Neural cell (in vitro differentiated cells): ENCODE results near the gene DAP3. TPM values are rescaled to one million over a fixed set of nuclear protein-coding genes. Genes with fewer than 3 reads are reported as not detected.
"Not testable (repeated sequence)": the region's sequence is repeated elsewhere in the genome, so short reads cannot be mapped to it uniquely, and the experiment has no call there.

Experiments
- H2AFZ ChIP-seq: fragments of 200-600, 300-800 bp; sonication (generic), shearing (Covaris generic); 2 replicates; pipeline ENCODE4 v1.6.0; 2014; ENCODE audit warnings: low read depth, mild to moderate bottlenecking, antibody characterized with exemption, low read length, moderate library complexity
- H3F3A ChIP-seq: fragments of 200-600 bp; shearing (Covaris generic); 2 replicates; pipeline ENCODE4 v1.6.1; 2016; ENCODE audit warnings: mild to moderate bottlenecking, moderate library complexity, mixed read lengths, antibody characterized with exemption, low read length; ENCODE audit not compliant: insufficient read depth, poor library complexity, severe bottlenecking
- H3K27ac ChIP-seq: fragments of 200-600, 300-800 bp; sonication (generic), shearing (Covaris generic); 2 replicates; pipeline ENCODE4 v1.5.1; 2014; ENCODE audit warnings: mild to moderate bottlenecking, low read length, moderate library complexity
- H3K27me3 ChIP-seq: fragments of 300-800, 200-600 bp; sonication (generic), shearing (Covaris generic); 2 replicates; pipeline ENCODE4 v1.6.0; 2014; ENCODE audit warnings: mild to moderate bottlenecking, low read depth, low read length, moderate library complexity; ENCODE audit not compliant: insufficient read depth
- H3K36me3 ChIP-seq: fragments of 300-800, 200-600 bp; sonication (generic), shearing (Covaris generic); 2 replicates; pipeline ENCODE4 v1.5.1; 2014; ENCODE audit warnings: mild to moderate bottlenecking, antibody characterized with exemption, low read length, moderate library complexity; ENCODE audit not compliant: insufficient read depth
- H3K4me2 ChIP-seq: fragments of 300-800, 200-600 bp; sonication (generic), shearing (Covaris generic); 2 replicates; pipeline ENCODE4 v1.6.0; 2014; ENCODE audit warnings: mild to moderate bottlenecking, low read length
- H3K4me3 ChIP-seq: fragments of 300-800, 200-600 bp; sonication (generic), shearing (Covaris generic); 2 replicates; pipeline ENCODE4 v1.5.1; 2014; ENCODE audit warnings: mild to moderate bottlenecking, low read length, moderate library complexity
- H3K79me2 ChIP-seq: fragments of 200-600 bp; shearing (Covaris generic); replicated peaks from 2 replicates; pipeline ENCODE4 v1.6.0; 2014; ENCODE audit warnings: mild to moderate bottlenecking, low read length, moderate library complexity; ENCODE audit not compliant: insufficient read depth
- H3K9ac ChIP-seq: fragments of 300-800, 200-600 bp; sonication (generic), shearing (Covaris generic); 2 replicates; pipeline ENCODE4 v1.6.1; 2016; ENCODE audit warnings: mild to moderate bottlenecking, low read length, mixed read lengths
- H3K9me2 ChIP-seq: fragments of 200-600 bp; shearing (Covaris generic); 2 replicates; pipeline ENCODE4 v1.6.1; 2016; ENCODE audit warnings: mild to moderate bottlenecking, low read length, mixed read lengths; ENCODE audit not compliant: insufficient read depth
- H3K9me3 ChIP-seq: fragments of 200-600, 300-800 bp; sonication (generic), shearing (Covaris generic); 2 replicates; pipeline ENCODE4 v1.6.1; 2016; ENCODE audit warnings: mild to moderate bottlenecking, mixed run types, low read length, moderate library complexity, mixed read lengths
- H4K20me1 ChIP-seq: fragments of 200-600 bp; shearing (Covaris generic); 2 replicates; pipeline ENCODE4 v1.6.1; 2016; ENCODE audit warnings: mild to moderate bottlenecking, mixed run types; ENCODE audit not compliant: insufficient read depth
- EP300 ChIP-seq: fragments of 450-650 bp; conservative IDR thresholded peaks from 2 replicates; pipeline ENCODE4 v1.6.1; 2014; ENCODE audit warnings: antibody characterized with exemption, mild to moderate bottlenecking, moderate library complexity; ENCODE audit not compliant: poor library complexity, severe bottlenecking
- EZH2 ChIP-seq: fragments of 200-600, 300-800 bp; shearing (Covaris generic), sonication (generic); IDR thresholded peaks from 2 replicates; pipeline ENCODE4 v1.6.1; 2014; ENCODE audit warnings: antibody characterized with exemption, low read length, borderline replicate concordance, mild to moderate bottlenecking; ENCODE audit not compliant: insufficient read depth, poor library complexity, severe bottlenecking
- MXI1 ChIP-seq: fragments of 450-650 bp; conservative IDR thresholded peaks from 2 replicates; pipeline ENCODE4 v1.6.1; 2014; ENCODE audit warnings: antibody characterized with exemption, mild to moderate bottlenecking; ENCODE audit not compliant: poor library complexity, severe bottlenecking
- POLR2AphosphoS5 ChIP-seq: IDR thresholded peaks from 2 replicates; pipeline ENCODE4 v1.6.1; 2012
- RAD21 ChIP-seq: fragments of 450-650 bp; conservative IDR thresholded peaks from 2 replicates; pipeline ENCODE4 v1.6.1; 2014; ENCODE audit warnings: antibody characterized with exemption, mild to moderate bottlenecking, moderate library complexity
- SMC3 ChIP-seq: fragments of 450-650 bp; conservative IDR thresholded peaks from 2 replicates; pipeline ENCODE4 v1.6.1; 2014; ENCODE audit warnings: antibody characterized with exemption, mild to moderate bottlenecking, moderate library complexity; ENCODE audit not compliant: poor library complexity
- TAF1 ChIP-seq: IDR thresholded peaks from 2 replicates; pipeline ENCODE4 v1.6.1; 2012; ENCODE audit warnings: low read depth
- polyA plus RNA-seq: library from polyadenylated mRNA; depleted of rRNA; stranded (reverse); fragments of >200 nt; gene quantifications from 2 replicates; pipeline ENCODE4 v1.2.3, GENCODE V29; 2014
- TF ChIP-seq, protein P1 (sequence below): IDR thresholded peaks from 2 replicates; pipeline ENCODE4 v1.6.1; 2012; ENCODE audit warnings: borderline replicate concordance
- TF ChIP-seq, protein P2 (sequence below): fragments of 450-650 bp; IDR thresholded peaks from 2 replicates; pipeline ENCODE4 v1.5.1; 2014; ENCODE audit warnings: antibody characterized with exemption, mild to moderate bottlenecking, moderate library complexity; ENCODE audit not compliant: poor library complexity, severe bottlenecking

The DAP3 gene
- polyA plus RNA-seq, 1 donor from 2014 or later = 180 TPM

DNA sequence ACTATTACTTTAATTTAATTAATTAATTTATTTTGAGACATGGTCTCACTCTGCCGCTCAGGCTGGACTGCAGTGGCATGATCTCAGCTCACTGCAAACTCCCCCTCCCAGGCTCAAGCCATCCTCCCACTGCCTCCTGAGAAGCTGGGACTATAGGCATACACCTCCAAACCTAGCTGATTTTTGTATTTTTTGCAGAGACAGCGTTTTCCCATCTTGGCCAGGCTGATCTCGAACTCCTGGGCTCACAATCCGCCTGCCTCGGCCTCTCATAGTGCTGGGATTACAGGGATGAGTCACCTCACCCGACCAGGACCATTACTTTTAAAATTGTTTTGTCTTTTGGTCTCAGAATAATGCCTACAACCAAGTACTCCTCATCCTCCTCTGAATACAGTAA lies 15.9 kb upstream of the DAP3 start:
- TF ChIP-seq EP300 = no peak
- TF ChIP-seq MXI1 = no peak
- TF ChIP-seq, protein P1, sequence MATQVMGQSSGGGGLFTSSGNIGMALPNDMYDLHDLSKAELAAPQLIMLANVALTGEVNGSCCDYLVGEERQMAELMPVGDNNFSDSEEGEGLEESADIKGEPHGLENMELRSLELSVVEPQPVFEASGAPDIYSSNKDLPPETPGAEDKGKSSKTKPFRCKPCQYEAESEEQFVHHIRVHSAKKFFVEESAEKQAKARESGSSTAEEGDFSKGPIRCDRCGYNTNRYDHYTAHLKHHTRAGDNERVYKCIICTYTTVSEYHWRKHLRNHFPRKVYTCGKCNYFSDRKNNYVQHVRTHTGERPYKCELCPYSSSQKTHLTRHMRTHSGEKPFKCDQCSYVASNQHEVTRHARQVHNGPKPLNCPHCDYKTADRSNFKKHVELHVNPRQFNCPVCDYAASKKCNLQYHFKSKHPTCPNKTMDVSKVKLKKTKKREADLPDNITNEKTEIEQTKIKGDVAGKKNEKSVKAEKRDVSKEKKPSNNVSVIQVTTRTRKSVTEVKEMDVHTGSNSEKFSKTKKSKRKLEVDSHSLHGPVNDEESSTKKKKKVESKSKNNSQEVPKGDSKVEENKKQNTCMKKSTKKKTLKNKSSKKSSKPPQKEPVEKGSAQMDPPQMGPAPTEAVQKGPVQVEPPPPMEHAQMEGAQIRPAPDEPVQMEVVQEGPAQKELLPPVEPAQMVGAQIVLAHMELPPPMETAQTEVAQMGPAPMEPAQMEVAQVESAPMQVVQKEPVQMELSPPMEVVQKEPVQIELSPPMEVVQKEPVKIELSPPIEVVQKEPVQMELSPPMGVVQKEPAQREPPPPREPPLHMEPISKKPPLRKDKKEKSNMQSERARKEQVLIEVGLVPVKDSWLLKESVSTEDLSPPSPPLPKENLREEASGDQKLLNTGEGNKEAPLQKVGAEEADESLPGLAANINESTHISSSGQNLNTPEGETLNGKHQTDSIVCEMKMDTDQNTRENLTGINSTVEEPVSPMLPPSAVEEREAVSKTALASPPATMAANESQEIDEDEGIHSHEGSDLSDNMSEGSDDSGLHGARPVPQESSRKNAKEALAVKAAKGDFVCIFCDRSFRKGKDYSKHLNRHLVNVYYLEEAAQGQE = no peak
- TF ChIP-seq RAD21 = no peak
- TF ChIP-seq, protein P2, sequence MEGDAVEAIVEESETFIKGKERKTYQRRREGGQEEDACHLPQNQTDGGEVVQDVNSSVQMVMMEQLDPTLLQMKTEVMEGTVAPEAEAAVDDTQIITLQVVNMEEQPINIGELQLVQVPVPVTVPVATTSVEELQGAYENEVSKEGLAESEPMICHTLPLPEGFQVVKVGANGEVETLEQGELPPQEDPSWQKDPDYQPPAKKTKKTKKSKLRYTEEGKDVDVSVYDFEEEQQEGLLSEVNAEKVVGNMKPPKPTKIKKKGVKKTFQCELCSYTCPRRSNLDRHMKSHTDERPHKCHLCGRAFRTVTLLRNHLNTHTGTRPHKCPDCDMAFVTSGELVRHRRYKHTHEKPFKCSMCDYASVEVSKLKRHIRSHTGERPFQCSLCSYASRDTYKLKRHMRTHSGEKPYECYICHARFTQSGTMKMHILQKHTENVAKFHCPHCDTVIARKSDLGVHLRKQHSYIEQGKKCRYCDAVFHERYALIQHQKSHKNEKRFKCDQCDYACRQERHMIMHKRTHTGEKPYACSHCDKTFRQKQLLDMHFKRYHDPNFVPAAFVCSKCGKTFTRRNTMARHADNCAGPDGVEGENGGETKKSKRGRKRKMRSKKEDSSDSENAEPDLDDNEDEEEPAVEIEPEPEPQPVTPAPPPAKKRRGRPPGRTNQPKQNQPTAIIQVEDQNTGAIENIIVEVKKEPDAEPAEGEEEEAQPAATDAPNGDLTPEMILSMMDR = no peak
- no peak for TF ChIP-seq SMC3
- no peak for TF ChIP-seq EZH2
- no peak for TF ChIP-seq POLR2AphosphoS5
- TF ChIP-seq TAF1 = no peak
- H3K9ac ChIP-seq = no peak overlapping the region
- no peak overlapping the region for H3K4me3 ChIP-seq
- no peaks in the 10 kb centered on the region for H3K9me3 ChIP-seq
- no peaks in the 10 kb centered on the region for H3K79me2 ChIP-seq
- H3K27ac ChIP-seq = no peak overlapping the region
- H4K20me1 ChIP-seq = no peaks in the 10 kb centered on the region
- H3F3A ChIP-seq = no peaks in the 10 kb centered on the region
- no peaks in the 10 kb centered on the region for H3K27me3 ChIP-seq
- H3K9me2 ChIP-seq = no peaks in the 10 kb centered on the region
- no peak overlapping the region for H2AFZ ChIP-seq
- H3K4me2 ChIP-seq = no peak overlapping the region
- no peaks in the 10 kb centered on the region for H3K36me3 ChIP-seq

DNA sequence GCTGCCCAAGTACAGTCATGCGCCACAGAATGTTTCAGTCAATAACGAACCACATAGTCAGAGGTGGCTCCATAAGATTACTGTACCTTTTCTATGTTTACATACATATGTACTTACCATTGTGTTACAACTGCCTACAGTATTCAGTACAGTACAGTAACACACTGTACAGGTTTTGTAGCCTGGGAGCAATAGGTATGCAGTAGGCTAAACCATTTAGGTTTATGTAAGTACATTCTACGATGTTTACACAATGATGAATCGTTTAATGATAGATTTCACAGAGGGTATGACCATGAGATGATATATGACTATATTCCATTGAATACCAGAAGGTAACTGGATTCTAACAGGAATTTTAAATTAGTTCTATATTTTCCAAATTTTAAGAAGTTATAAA lies 10.9 kb upstream of the DAP3 start:
- Histone ChIP-seq H3K9me3 (no peaks in the 10 kb centered on the region), H3K4me2 (no peak overlapping the region), H3K9ac (no peak overlapping the region), H3K27ac (no peak overlapping the region), H3K36me3 (no peaks in the 10 kb centered on the region), H3K79me2 (peaks cover 35% of the 10 kb centered on the region), H2AFZ (no peak overlapping the region), H3K27me3 (no peaks in the 10 kb centered on the region), H3K4me3 (no peak overlapping the region), H3F3A (no peaks in the 10 kb centered on the region), H4K20me1 (no peaks in the 10 kb centered on the region), H3K9me2 (no peaks in the 10 kb centered on the region)
- no peak for TF ChIP-seq MXI1

DNA sequence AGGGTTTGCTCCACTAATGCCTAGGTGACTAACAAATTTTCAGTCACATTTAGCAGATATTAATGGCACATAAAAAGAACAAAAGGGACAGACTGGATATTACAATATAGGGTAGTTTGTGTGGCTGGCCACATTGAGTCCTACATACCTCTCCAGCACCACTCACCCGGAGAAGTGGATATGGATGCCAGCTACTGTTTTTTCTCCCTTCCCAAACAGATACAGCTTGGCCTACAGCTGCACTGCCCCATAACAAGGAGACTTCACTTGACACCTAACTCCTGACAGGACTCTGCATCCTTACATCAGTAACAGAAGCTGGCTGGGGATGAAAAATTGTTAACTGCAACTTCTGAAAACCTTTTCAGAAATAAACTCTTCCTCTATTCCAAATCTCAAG lies 9.9 kb upstream of the DAP3 start:
- not testable (repeated sequence) for H3K27ac ChIP-seq, H4K20me1 ChIP-seq, H3K4me2 ChIP-seq, H3F3A ChIP-seq, H3K4me3 ChIP-seq, H3K9me3 ChIP-seq, H3K27me3 ChIP-seq, H2AFZ ChIP-seq, H3K9me2 ChIP-seq, H3K36me3 ChIP-seq, H3K9ac ChIP-seq
- peaks cover 44% of the 10 kb centered on the region for H3K79me2 ChIP-seq
